CD4-positive, alpha-beta memory T cell (primary cell): ENCODE measurements around the gene TRIM61. TPM values are rescaled to one million over a fixed set of nuclear protein-coding genes. Genes with fewer than 3 reads are reported as not detected.
A peak's percentile ranks its signal among the peaks of the same experiment; 100 is the strongest.
"Not testable (repeated sequence)": the region's sequence is repeated elsewhere in the genome, so short reads cannot be mapped to it uniquely, and the experiment has no call there.

ENCODE experiments used
- CTCF ChIA-PET: fragments of 350-600 bp; sonication (Branson Sonifier 250); formaldehyde crosslinking; loops from one replicate; lab custom pipeline; 2021; ENCODE audit warnings: inconsistent platforms; ENCODE audit not compliant: partially characterized antibody; lab: Charles Lee
- POLR2A ChIA-PET: fragments of 350-600 bp; sonication (Branson Sonifier 250); formaldehyde crosslinking; loops from one replicate; lab custom pipeline; 2021; ENCODE audit not compliant: partially characterized antibody; lab: Charles Lee
- DNase-seq, 5 donors: peaks; one replicate each; pipeline versions ENCODE4 v3.0.0 to v3.0.0-alpha.2; 2020 to 2022; ENCODE audit warnings: mixed read lengths in 1 of 5
- H3K27ac ChIP-seq: one replicate; pipeline ENCODE4 v1.7.0; 2013; ENCODE audit warnings: low read depth, low read length
- H3K27me3 ChIP-seq: 2 replicates; pipeline ENCODE4 v1.7.0; 2013; ENCODE audit warnings: mild to moderate bottlenecking, low read length, moderate library complexity; ENCODE audit not compliant: insufficient read depth
- H3K36me3 ChIP-seq: 2 replicates; pipeline ENCODE4 v1.7.0; 2013; ENCODE audit warnings: mild to moderate bottlenecking, low read length, moderate library complexity; ENCODE audit not compliant: insufficient read depth
- H3K4me1 ChIP-seq: 2 replicates; pipeline ENCODE4 v1.7.0; 2013; ENCODE audit warnings: mild to moderate bottlenecking, low read length, moderate library complexity; ENCODE audit not compliant: insufficient read depth
- H3K4me3 ChIP-seq, 2 donors: one replicate each; pipeline ENCODE4 v1.7.0; 2013; ENCODE audit warnings: low read length in 2 of 2, mild to moderate bottlenecking in 1 of 2
- H3K9me3 ChIP-seq, 2 donors: one replicate each; pipeline ENCODE4 v1.7.0; 2013; ENCODE audit warnings: low read length in 2 of 2, control low read depth in 1 of 2; ENCODE audit not compliant: control insufficient read depth in 1 of 2
- H3K27ac Mint-ChIP-seq, 7 donors: one replicate each; pipeline ENCODE4 v1.8.0; 2020 to 2021; ENCODE audit warnings: mixed read lengths in 7 of 7, mild to moderate bottlenecking in 6 of 7, inconsistent platforms in 3 of 7, moderate library complexity in 3 of 7
- H3K27me3 Mint-ChIP-seq, 2 donors: one replicate each; pipeline ENCODE4 v1.8.0; 2020 to 2021; ENCODE audit warnings: mixed read lengths in 2 of 2
- H3K36me3 Mint-ChIP-seq, 2 donors: one replicate each; pipeline ENCODE4 v1.8.0; 2020 to 2021; ENCODE audit warnings: mixed read lengths in 2 of 2, inconsistent platforms in 1 of 2, mild to moderate bottlenecking in 1 of 2
- H3K4me1 Mint-ChIP-seq, 4 donors: one replicate each; pipeline ENCODE4 v1.8.0; 2020 to 2021; ENCODE audit warnings: mixed read lengths in 4 of 4, mild to moderate bottlenecking in 1 of 4
- H3K4me3 Mint-ChIP-seq, 8 donors: one replicate each; pipeline ENCODE4 v1.8.0; 2020 to 2021; ENCODE audit warnings: mixed read lengths in 8 of 8, mild to moderate bottlenecking in 7 of 8, moderate library complexity in 6 of 8, inconsistent platforms in 3 of 8
- H3K9me3 Mint-ChIP-seq, 8 donors: one replicate each; pipeline ENCODE4 v1.8.0; 2020 to 2021; ENCODE audit warnings: mixed read lengths in 8 of 8, mild to moderate bottlenecking in 5 of 8, inconsistent platforms in 3 of 8, moderate library complexity in 1 of 8
- intact Hi-C: fragments of 100-400 bp; cut with micrococcal nuclease; formaldehyde crosslinking; loops from one replicate; pipeline ENCODE4 v1.15.1; 2023
- polyA plus RNA-seq, 2 donors: library from polyadenylated mRNA; unstranded; fragments of 300-500 nt; fragmentation: Illumina TruSeq; gene quantifications; one replicate each; pipeline ENCODE4 v1.2.3, GENCODE V29; 2021
- total RNA-seq, 2 experiments: library from RNA; stranded (reverse); gene quantifications; one replicate each; pipeline ENCODE4 v1.2.3, GENCODE V29; 2021

Gene TRIM61
- total and polyA plus RNA-seq, 4 experiments from 2014 or later, result 1.1 to 1.4 (median 1.4) TPM; not detected in 1

DNA sequence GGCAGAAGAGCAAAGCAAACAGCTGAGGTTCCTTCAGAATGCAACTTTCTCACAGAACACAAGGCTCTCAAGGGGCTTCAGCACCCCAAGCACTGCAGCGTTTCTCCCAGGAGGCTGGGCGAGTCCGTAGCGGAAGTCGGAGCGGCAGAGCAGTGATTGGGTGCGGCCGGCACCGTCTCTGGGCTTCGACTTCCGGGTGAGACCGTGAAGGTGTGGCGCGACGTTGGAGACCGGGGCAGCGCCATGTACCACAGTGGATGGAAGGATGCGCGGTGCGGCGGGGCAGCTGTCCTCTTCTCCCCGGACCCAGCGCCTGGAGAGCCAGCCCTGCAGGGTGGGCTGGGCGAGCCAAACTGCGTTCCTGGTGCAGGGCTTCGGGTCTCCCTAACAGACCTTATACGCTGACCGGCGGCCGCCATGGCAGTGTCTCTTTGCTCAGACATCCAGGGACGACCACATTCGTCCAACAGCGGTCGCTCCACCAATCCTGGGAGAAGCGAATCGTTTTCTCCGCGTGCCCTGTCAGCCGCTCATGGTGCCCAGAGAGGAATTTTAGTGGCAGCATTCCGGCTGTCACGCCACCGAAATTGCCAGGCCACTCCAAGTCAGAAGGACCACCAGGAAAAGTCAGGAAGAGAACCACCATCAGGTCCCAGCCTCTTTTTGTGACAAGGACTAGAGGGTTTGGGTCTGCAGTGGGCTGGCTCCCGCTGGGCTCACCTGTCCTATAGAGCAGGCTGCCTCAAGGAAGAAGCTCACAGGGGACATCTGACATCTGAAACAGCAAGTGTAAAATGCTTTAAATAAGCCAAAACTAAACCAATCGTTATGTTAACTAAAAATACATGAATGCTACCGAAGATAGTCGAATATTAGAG is 20.5 kb downstream of the TRIM61 start:
- H3K9me3 ChIP-seq, result no peaks in the 10 kb centered on the region
- H3K36me3 ChIP-seq, result no peaks in the 10 kb centered on the region
- H3K4me1 Mint-ChIP-seq, result peaks cover 5 to 25% (median 15%) of the 10 kb centered on the region in 4 donors
- H3K27me3 ChIP-seq, result no peaks in the 10 kb centered on the region
- intact Hi-C loops, result loop anchor here (1.0 to 10.0 kb wide), 4 partner anchors 155 to 1792 kb away; partner anchors contain the start of genes MSMO1, NAF1 and TMEM192
- H3K9me3 Mint-ChIP-seq, result peaks cover 2 to 21% (median 8%) of the 10 kb centered on the region in 8 donors
- H3K27ac Mint-ChIP-seq, result peak overlapping the region in 6 of 7 donors; percentile 6 to 78 (median 48)
- CTCF ChIA-PET, result interaction anchor here (1.3 to 1.7 kb wide), 2 partner anchors 20 to 156 kb away, joined by 3 to 4 read pairs; partner anchors contain the start of genes TMEM192 and TRIM61
- peak; percentile 54 to 70 (median 66) for DNase-seq
- POLR2A ChIA-PET, result interaction anchor here (0.7 to 1.3 kb wide), 2 partner anchors 20 to 252 kb away, joined by 3 read pairs; partner anchors contain the start of gene TRIM61
- H3K4me3 Mint-ChIP-seq, result peak overlapping the region; percentile 85 to 93 (median 89)
- no peak overlapping the region for H3K27ac ChIP-seq
- peaks cover 5 to 6% of the 10 kb centered on the region in 2 donors for H3K27me3 Mint-ChIP-seq
- peak overlapping the region; percentile 61 to 72 for H3K4me3 ChIP-seq
- peaks cover 3 to 8% of the 10 kb centered on the region in 2 donors for H3K36me3 Mint-ChIP-seq
- peaks cover 11% of the 10 kb centered on the region for H3K4me1 ChIP-seq

DNA sequence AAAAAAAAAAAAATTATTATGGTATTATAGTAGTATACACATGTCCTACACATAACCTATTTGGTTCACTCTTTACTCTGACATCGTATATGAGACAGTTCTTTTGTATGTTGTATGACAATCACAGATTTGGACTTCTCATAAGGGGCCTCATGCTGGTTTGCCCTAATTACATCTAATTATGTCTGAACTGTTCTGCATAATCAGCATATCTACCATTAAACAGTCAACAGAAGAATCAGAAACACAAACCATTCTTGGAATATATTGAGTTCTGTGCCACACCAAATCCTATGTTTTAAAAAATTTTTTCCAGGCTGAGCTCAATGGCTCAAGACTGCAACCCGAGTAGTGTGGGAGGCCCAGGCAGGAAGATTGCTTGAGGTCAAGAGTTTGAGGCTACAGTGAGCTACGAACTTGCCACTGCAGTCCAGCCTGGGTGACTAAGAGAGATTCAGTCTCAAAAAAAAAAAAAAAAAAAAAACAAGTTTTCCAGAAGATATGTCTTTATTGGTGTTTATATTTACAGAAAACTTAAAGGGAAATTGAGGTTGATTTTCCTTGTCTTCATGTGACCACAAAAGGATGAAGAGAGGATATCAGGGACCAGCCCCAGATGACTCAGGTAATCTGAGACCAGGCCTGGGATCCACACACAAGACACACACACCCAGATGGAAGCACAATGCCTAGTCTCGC is 22.2 kb downstream of the TRIM61 start:
- peaks cover 5 to 25% (median 15%) of the 10 kb centered on the region in 4 donors for H3K4me1 Mint-ChIP-seq
- peaks cover 9 to 10% of the 10 kb centered on the region in 2 donors for H3K27me3 Mint-ChIP-seq
- intact Hi-C loops, result loop anchor here (5.0 to 10.0 kb wide), 3 partner anchors 372 to 1790 kb away; partner anchors contain the start of genes MSMO1 and NAF1
- H3K27ac ChIP-seq, result no peak overlapping the region
- no peak overlapping the region for H3K4me3 ChIP-seq
- no peaks in the 10 kb centered on the region for H3K36me3 ChIP-seq
- peaks cover 0 to 14% (median 7%) of the 10 kb centered on the region in 8 donors for H3K9me3 Mint-ChIP-seq
- ChIA-PET POLR2A (no interaction called here), CTCF (no interaction called here)
- H3K9me3 ChIP-seq, result no peaks in the 10 kb centered on the region
- H3K27ac Mint-ChIP-seq, result peak overlapping the region in 1 of 7 donors; percentile 31
- H3K4me3 Mint-ChIP-seq, result peak overlapping the region in 7 of 8 donors; percentile 13 to 82 (median 57)
- no peak for DNase-seq
- H3K36me3 Mint-ChIP-seq, result peaks cover 3 to 8% of the 10 kb centered on the region in 2 donors
- H3K27me3 ChIP-seq, result no peaks in the 10 kb centered on the region
- H3K4me1 ChIP-seq, result peaks cover 11% of the 10 kb centered on the region

DNA sequence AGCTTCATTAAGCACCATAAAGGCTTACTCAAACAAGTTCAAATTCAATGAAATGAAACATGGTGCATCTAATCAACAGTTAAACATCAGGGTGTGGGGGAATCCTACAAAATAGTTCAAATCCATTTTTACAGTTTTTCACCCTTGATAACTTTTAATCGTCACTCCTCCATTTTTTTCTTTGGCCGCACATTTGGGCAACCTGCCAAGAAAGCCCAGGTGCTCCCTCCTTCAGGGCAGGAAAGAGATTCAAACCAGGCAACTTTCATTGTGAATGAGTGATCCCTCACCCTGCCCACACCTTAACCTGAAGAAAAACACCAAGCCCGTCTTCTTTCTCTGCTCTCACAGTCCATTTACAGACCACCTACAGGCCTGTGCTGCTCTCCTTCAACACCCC is 24.9 kb downstream of the TRIM61 start:
- Histone ChIP-seq H3K27me3 (no peaks in the 10 kb centered on the region), H3K36me3 (no peaks in the 10 kb centered on the region), H3K27ac (no peak overlapping the region), H3K4me3 (no peak overlapping the region), H3K4me1 (peaks cover 11% of the 10 kb centered on the region), H3K9me3 (no peaks in the 10 kb centered on the region)
- ChIA-PET POLR2A (no interaction called here), CTCF (interaction anchor here (0.5 kb wide), 1 partner anchor 33 kb away, joined by 4 read pairs; no protein-coding TSS in a partner anchor)
- Mint-ChIP-seq H3K27ac (no peak overlapping the region), H3K36me3 (peaks cover 0 to 3% of the 10 kb centered on the region in 2 donors), H3K27me3 (peaks cover 14 to 21% of the 10 kb centered on the region in 2 donors), H3K4me1 (peaks cover 3 to 18% (median 9%) of the 10 kb centered on the region in 4 donors), H3K9me3 (peaks cover 0 to 4% (median under 1%) of the 10 kb centered on the region in 8 donors), H3K4me3 (no peak overlapping the region)
- intact Hi-C loops, result loop anchor here (10.0 kb wide), 1 partner anchor 1788 kb away; the partner anchor contains the start of gene NAF1
- no peak for DNase-seq

DNA sequence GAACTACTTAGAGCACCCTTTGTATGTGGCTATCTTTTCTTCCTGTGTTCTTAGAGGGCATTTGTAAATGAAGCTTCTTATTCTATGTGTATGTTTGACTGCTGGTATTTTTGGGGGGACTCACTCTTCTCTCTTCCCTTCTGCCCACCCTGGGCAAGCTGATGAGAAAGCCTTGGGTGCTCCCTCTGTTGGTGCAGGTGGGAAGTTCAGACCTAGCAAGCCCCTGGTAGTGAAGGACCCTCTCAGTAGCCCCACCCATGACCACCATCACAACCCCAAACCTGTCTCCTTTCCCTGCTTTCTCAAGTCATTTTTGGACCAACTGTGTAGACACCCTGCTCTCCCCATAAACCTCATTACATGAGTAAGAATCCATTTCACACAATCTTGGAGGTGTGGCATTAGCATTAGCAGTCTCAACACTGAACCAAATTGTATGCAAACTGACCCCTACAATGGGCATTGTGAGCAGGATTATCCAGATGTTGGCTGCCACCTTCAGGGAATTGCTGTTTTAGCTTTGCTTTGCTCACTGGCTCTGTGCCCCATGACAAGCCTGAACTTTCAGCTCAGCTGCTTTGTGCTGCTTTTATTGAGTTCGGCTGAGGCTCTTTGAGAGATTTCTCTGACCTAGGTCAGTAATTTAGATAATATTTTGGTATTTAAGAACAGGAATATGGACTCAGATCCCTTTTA is 27.9 kb downstream of the TRIM61 start:
- H3K4me1 Mint-ChIP-seq, result no peaks in the 10 kb centered on the region
- CTCF ChIA-PET, result interaction anchor here (1.1 kb wide), 1 partner anchor 11 kb away, joined by 4 read pairs; no protein-coding TSS in a partner anchor
- H3K27ac Mint-ChIP-seq, result no peak overlapping the region
- Histone ChIP-seq H3K9me3 (no peaks in the 10 kb centered on the region), H3K27me3 (no peaks in the 10 kb centered on the region), H3K4me1 (no peaks in the 10 kb centered on the region), H3K36me3 (no peaks in the 10 kb centered on the region), H3K27ac (no peak overlapping the region), H3K4me3 (no peak overlapping the region)
- H3K27me3 Mint-ChIP-seq, result peaks cover 14 to 27% of the 10 kb centered on the region in 2 donors
- H3K4me3 Mint-ChIP-seq, result no peak overlapping the region
- POLR2A ChIA-PET, result no interaction called here
- no peak for DNase-seq
- H3K9me3 Mint-ChIP-seq, result peaks cover 0 to 3% (median 0%) of the 10 kb centered on the region in 8 donors
- no peaks in the 10 kb centered on the region for H3K36me3 Mint-ChIP-seq
- intact Hi-C loops, result loop anchor here (10.0 kb wide), 1 partner anchor 1785 kb away; the partner anchor contains the start of gene NAF1

DNA sequence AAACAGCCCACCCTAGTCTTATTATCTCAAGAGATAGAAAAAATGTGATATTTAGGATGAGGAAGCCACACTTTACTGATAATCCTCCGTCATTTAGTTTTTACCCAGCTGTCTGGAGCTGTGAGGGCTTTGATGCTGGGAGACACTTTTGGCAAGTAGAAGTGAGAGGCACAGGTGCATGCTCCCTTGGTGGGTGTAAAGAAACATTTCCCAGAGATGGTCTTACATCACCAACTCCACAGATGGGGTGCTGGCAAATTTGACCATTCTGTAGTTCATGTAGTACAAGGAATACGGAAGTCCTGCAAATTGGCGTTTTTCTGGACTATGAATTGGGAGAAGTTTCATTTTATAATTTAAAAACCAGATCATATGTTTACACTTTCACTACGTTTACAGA is 28.5 kb downstream of the TRIM61 start:
- Histone ChIP-seq H3K36me3 (no peaks in the 10 kb centered on the region), H3K4me1 (no peaks in the 10 kb centered on the region), H3K27me3 (no peaks in the 10 kb centered on the region), H3K27ac (no peak overlapping the region), H3K9me3 (no peaks in the 10 kb centered on the region), H3K4me3 (no peak overlapping the region)
- Mint-ChIP-seq H3K4me3 (no peak overlapping the region), H3K27ac (no peak overlapping the region), H3K36me3 (no peaks in the 10 kb centered on the region), H3K9me3 (peaks cover 0 to 3% (median 0%) of the 10 kb centered on the region in 8 donors), H3K27me3 (peaks cover 12 to 27% of the 10 kb centered on the region in 2 donors), H3K4me1 (no peaks in the 10 kb centered on the region)
- ChIA-PET POLR2A (no interaction called here), CTCF (interaction anchor here (1.1 kb wide), 1 partner anchor 10 kb away, joined by 4 read pairs; no protein-coding TSS in a partner anchor)
- intact Hi-C loops, result no loop called here
- DNase-seq, result no peak

DNA sequence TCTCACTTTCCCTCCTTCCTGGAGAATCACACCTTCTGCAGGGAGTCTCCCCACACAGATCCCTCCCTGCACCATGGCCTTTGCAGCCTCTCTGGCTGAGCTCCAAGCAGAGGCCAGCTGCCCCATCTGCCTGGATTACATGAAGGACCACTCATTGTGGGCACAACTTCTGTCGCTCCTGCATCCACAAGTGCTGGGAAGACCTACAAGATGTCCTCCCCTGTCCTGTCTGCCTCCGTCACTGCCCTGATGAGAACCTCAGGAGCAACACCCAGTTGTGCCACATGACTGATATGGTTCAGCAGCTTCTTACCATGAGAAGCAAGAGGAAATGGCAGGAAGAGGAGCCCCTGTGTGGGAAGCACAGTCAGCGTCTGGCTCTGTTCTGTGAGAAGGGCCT is 29.5 kb downstream of the TRIM61 start:
- H3K9me3 Mint-ChIP-seq, H3K27ac Mint-ChIP-seq, H3K27me3 ChIP-seq, H3K36me3 Mint-ChIP-seq, CTCF ChIA-PET, H3K4me1 Mint-ChIP-seq, intact Hi-C loops, POLR2A ChIA-PET, H3K4me1 ChIP-seq, H3K4me3 ChIP-seq, H3K4me3 Mint-ChIP-seq, DNase-seq, H3K36me3 ChIP-seq, H3K9me3 ChIP-seq, H3K27ac ChIP-seq: not testable (repeated sequence)
- peaks cover 12 to 27% of the 10 kb centered on the region in 2 donors for H3K27me3 Mint-ChIP-seq
